Effector memory CD8-positive, alpha-beta T cell (primary cell): ENCODE data around the gene POU2F3.

Source experiments
- ATAC-seq: fragments of 150-1000 bp; cut with Tn5 transposase; replicated peaks from 2 replicates; pipeline ENCODE4 v1.10.0; 2021; ENCODE audit warnings: mild to moderate bottlenecking, moderate library complexity
- DNase-seq, 3 experiments: peaks; one replicate each; pipeline ENCODE4 v3.0.0; 2021
- H3K27ac Mint-ChIP-seq, 2 donors: one replicate each; pipeline ENCODE4 v1.8.0; 2022; ENCODE audit warnings: mild to moderate bottlenecking in 2 of 2, mixed read lengths in 2 of 2, moderate library complexity in 2 of 2
- H3K27me3 Mint-ChIP-seq, 2 donors: one replicate each; pipeline ENCODE4 v1.8.0; 2022; ENCODE audit warnings: mixed read lengths in 2 of 2
- H3K36me3 Mint-ChIP-seq: one replicate; pipeline ENCODE4 v1.8.0; 2022; ENCODE audit warnings: mild to moderate bottlenecking, moderate library complexity, mixed read lengths; ENCODE audit not compliant: insufficient read depth
- H3K4me1 Mint-ChIP-seq, 2 donors: one replicate each; pipeline ENCODE4 v1.8.0; 2022; ENCODE audit warnings: low read depth in 2 of 2, mixed read lengths in 2 of 2
- H3K4me3 Mint-ChIP-seq, 2 donors: one replicate each; pipeline ENCODE4 v1.8.0; 2022; ENCODE audit warnings: mild to moderate bottlenecking in 2 of 2, mixed read lengths in 2 of 2, moderate library complexity in 2 of 2
- H3K9me3 Mint-ChIP-seq, 2 donors: one replicate each; pipeline ENCODE4 v1.8.0; 2022; ENCODE audit warnings: mixed read lengths in 2 of 2

The POU2F3 gene

GRCh38 chr11:120224972-120225909 is 14.7 kb upstream of the POU2F3 start:
- peak overlapping the region in 1 of 2 donors; percentile 3 for H3K27ac Mint-ChIP-seq
- no peaks in the 10 kb centered on the region for H3K36me3 Mint-ChIP-seq

GRCh38 chr11:120226242-120226641 is 13.7 kb upstream of the POU2F3 start:
- peaks cover 26 to 58% of the 10 kb centered on the region in 2 donors for H3K27me3 Mint-ChIP-seq
- H3K9me3 Mint-ChIP-seq: no peaks in the 10 kb centered on the region
- H3K27ac Mint-ChIP-seq: no peak overlapping the region
- peaks cover 4 to 6% of the 10 kb centered on the region in 2 donors for H3K4me1 Mint-ChIP-seq
- DNase-seq: no peak
- no peak overlapping the region for H3K4me3 Mint-ChIP-seq
- no peak for ATAC-seq
- H3K36me3 Mint-ChIP-seq: no peaks in the 10 kb centered on the region

More at GRCh38 chr11:120224972-120225909, 14.7 kb upstream of the POU2F3 start:
- Mint-ChIP-seq H3K4me1 (peaks cover 4 to 6% of the 10 kb centered on the region in 2 donors), H3K27me3 (peaks cover 21 to 63% of the 10 kb centered on the region in 2 donors), H3K4me3 (no peak overlapping the region), H3K9me3 (no peaks in the 10 kb centered on the region)
- ATAC-seq: no peak
- DNase-seq: no peak

GRCh38 chr11:120226714-120227113 is 13.2 kb upstream of the POU2F3 start:
- Mint-ChIP-seq H3K9me3 (no peaks in the 10 kb centered on the region), H3K36me3 (no peaks in the 10 kb centered on the region), H3K27ac (no peak overlapping the region), H3K27me3 (peaks cover 26 to 59% of the 10 kb centered on the region in 2 donors), H3K4me3 (no peak overlapping the region), H3K4me1 (peaks cover 4 to 6% of the 10 kb centered on the region in 2 donors)
- DNase-seq (no peak), ATAC-seq (no peak)

- H3K27me3 Mint-ChIP-seq: peaks cover 28 to 62% of the 10 kb centered on the region in 2 donors
- H3K9me3 Mint-ChIP-seq: no peaks in the 10 kb centered on the region
- ATAC-seq (no peak), DNase-seq (no peak)
- H3K36me3 Mint-ChIP-seq: no peaks in the 10 kb centered on the region
- no peak overlapping the region for H3K4me3 Mint-ChIP-seq
- no peak overlapping the region for H3K27ac Mint-ChIP-seq
- H3K4me1 Mint-ChIP-seq: peaks cover 4 to 6% of the 10 kb centered on the region in 2 donors
Measured at GRCh38 chr11:120227228-120227852, 12.6 kb upstream of the POU2F3 start.

- DNase-seq (no peak), ATAC-seq (no peak)
- Mint-ChIP-seq H3K4me1 (peaks cover 4 to 6% of the 10 kb centered on the region in 2 donors), H3K4me3 (no peak overlapping the region), H3K27ac (no peak overlapping the region), H3K9me3 (no peaks in the 10 kb centered on the region), H3K36me3 (no peaks in the 10 kb centered on the region), H3K27me3 (peaks cover 44 to 72% of the 10 kb centered on the region in 2 donors)
Measured at GRCh38 chr11:120228794-120229384, 11.1 kb upstream of the POU2F3 start.

GRCh38 chr11:120229451-120230424 is 10.2 kb upstream of the POU2F3 start:
- no peak overlapping the region for H3K4me3 Mint-ChIP-seq
- peaks cover 46 to 72% of the 10 kb centered on the region in 2 donors for H3K27me3 Mint-ChIP-seq
- H3K36me3 Mint-ChIP-seq: no peaks in the 10 kb centered on the region
- DNase-seq: no peak
- ATAC-seq: no peak
- peaks cover 0 to 4% of the 10 kb centered on the region in 2 donors for H3K4me1 Mint-ChIP-seq
- H3K27ac Mint-ChIP-seq: no peak overlapping the region
- H3K9me3 Mint-ChIP-seq: no peaks in the 10 kb centered on the region

GRCh38 chr11:120230433-120231071 is 9.4 kb upstream of the POU2F3 start:
- ATAC-seq (no peak), DNase-seq (no peak)
- Mint-ChIP-seq H3K9me3 (no peaks in the 10 kb centered on the region), H3K27ac (no peak overlapping the region), H3K4me3 (no peak overlapping the region), H3K4me1 (no peaks in the 10 kb centered on the region), H3K27me3 (peaks cover 39 to 72% of the 10 kb centered on the region in 2 donors), H3K36me3 (no peaks in the 10 kb centered on the region)

- DNase-seq (no peak), ATAC-seq (no peak)
- Mint-ChIP-seq H3K4me1 (no peaks in the 10 kb centered on the region), H3K27ac (no peak overlapping the region), H3K9me3 (no peaks in the 10 kb centered on the region), H3K36me3 (no peaks in the 10 kb centered on the region), H3K27me3 (peaks cover 33 to 78% of the 10 kb centered on the region in 2 donors), H3K4me3 (no peak overlapping the region)
Measured at GRCh38 chr11:120231963-120232362, 8.0 kb upstream of the POU2F3 start.

GRCh38 chr11:120233207-120233803 is 6.6 kb upstream of the POU2F3 start:
- H3K36me3 Mint-ChIP-seq: peaks cover 3% of the 10 kb centered on the region
- DNase-seq: no peak
- H3K4me3 Mint-ChIP-seq: no peak overlapping the region
- ATAC-seq: no peak
- H3K27me3 Mint-ChIP-seq: peaks cover 46 to 83% of the 10 kb centered on the region in 2 donors
- no peaks in the 10 kb centered on the region for H3K9me3 Mint-ChIP-seq
- no peaks in the 10 kb centered on the region for H3K4me1 Mint-ChIP-seq
- H3K27ac Mint-ChIP-seq: no peak overlapping the region

GRCh38 chr11:120235024-120235628 is 4.8 kb upstream of the POU2F3 start:
- peaks cover 58 to 92% of the 10 kb centered on the region in 2 donors for H3K27me3 Mint-ChIP-seq
- DNase-seq: peak; percentile 13 to 29 (median 19)

GRCh38 chr11:120236169-120237107 is 3.5 kb upstream of the POU2F3 start:
- ATAC-seq (no peak), DNase-seq (no peak)
- no peak overlapping the region for H3K4me3 Mint-ChIP-seq
- peaks cover 0 to 5% of the 10 kb centered on the region in 2 donors for H3K4me1 Mint-ChIP-seq
- H3K27me3 Mint-ChIP-seq: peaks cover 64 to 97% of the 10 kb centered on the region in 2 donors
- no peak overlapping the region for H3K27ac Mint-ChIP-seq
- peaks cover 3% of the 10 kb centered on the region for H3K36me3 Mint-ChIP-seq
- no peaks in the 10 kb centered on the region for H3K9me3 Mint-ChIP-seq

More at GRCh38 chr11:120235024-120235628, 4.8 kb upstream of the POU2F3 start:
- Mint-ChIP-seq H3K4me3 (no peak overlapping the region), H3K27ac (no peak overlapping the region), H3K9me3 (no peaks in the 10 kb centered on the region), H3K4me1 (peaks cover 0 to 2% of the 10 kb centered on the region in 2 donors), H3K36me3 (peaks cover 3% of the 10 kb centered on the region)
- no peak for ATAC-seq
